Measurements from ENCODE around the gene SARM1. TPM values are rescaled to one million over a fixed set of nuclear protein-coding genes. Genes with fewer than 3 reads are reported as not detected.
A peak's percentile ranks its signal among the peaks of the same experiment; 100 is the strongest.

The SARM1 gene
- total RNA-seq, 1 donor from 2014 or later = 19.0 TPM

GRCh38 chr17:28370035-28370743 is 1.3 kb upstream of the SARM1 start, which contains the start of gene VTN:
Gene VTN, minus strand, starts transcription at chr17:28370307. Its CDS starts 104 bp downstream, at chr17:28370203.
- DNase-seq (ENCODE audit: low spot score in 2 of 2, unreplicated experiment in 2 of 2) = no peak
- H3K27ac Mint-ChIP-seq = peak within 1 kb of the TSS; percentile 77
- H3K4me3 Mint-ChIP-seq = peak within 1 kb of the TSS; percentile 77
- no peaks in the 10 kb centered on the region for H3K36me3 Mint-ChIP-seq
- H3K27me3 Mint-ChIP-seq (ENCODE audit: low read depth) = peaks cover 27% of the 10 kb centered on the region
- TF ChIP-seq, protein P1, sequence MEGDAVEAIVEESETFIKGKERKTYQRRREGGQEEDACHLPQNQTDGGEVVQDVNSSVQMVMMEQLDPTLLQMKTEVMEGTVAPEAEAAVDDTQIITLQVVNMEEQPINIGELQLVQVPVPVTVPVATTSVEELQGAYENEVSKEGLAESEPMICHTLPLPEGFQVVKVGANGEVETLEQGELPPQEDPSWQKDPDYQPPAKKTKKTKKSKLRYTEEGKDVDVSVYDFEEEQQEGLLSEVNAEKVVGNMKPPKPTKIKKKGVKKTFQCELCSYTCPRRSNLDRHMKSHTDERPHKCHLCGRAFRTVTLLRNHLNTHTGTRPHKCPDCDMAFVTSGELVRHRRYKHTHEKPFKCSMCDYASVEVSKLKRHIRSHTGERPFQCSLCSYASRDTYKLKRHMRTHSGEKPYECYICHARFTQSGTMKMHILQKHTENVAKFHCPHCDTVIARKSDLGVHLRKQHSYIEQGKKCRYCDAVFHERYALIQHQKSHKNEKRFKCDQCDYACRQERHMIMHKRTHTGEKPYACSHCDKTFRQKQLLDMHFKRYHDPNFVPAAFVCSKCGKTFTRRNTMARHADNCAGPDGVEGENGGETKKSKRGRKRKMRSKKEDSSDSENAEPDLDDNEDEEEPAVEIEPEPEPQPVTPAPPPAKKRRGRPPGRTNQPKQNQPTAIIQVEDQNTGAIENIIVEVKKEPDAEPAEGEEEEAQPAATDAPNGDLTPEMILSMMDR (IDR thresholded peaks at IDR 0.05; ENCODE audit: unreplicated experiment) = no peak
- H3K9me3 Mint-ChIP-seq = no peaks in the 10 kb centered on the region
- H3K4me1 Mint-ChIP-seq = peaks cover 13% of the 10 kb centered on the region

GRCh38 chr17:28370744-28371103 is 770 bp upstream of the SARM1 start:
- DNase-seq (ENCODE audit: low spot score in 2 of 2, unreplicated experiment in 2 of 2) = no peak
- peak overlapping the region; percentile 77 for H3K4me3 Mint-ChIP-seq
- peaks cover 13% of the 10 kb centered on the region for H3K4me1 Mint-ChIP-seq

GRCh38 chr17:28372203-28372944 is 880 bp downstream of the SARM1 start:
- H3K36me3 Mint-ChIP-seq = no peaks in the 10 kb centered on the region
- TF ChIP-seq, protein P1 (IDR thresholded peaks at IDR 0.05; ENCODE audit: unreplicated experiment) = no peak
- peaks cover 13% of the 10 kb centered on the region for H3K4me1 Mint-ChIP-seq
- no peak for DNase-seq (ENCODE audit: low spot score in 2 of 2, unreplicated experiment in 2 of 2)
- no peaks in the 10 kb centered on the region for H3K9me3 Mint-ChIP-seq
- peaks cover 30% of the 10 kb centered on the region for H3K27me3 Mint-ChIP-seq (ENCODE audit: low read depth)
- peak overlapping the region; percentile 57 for H3K4me3 Mint-ChIP-seq
- H3K27ac Mint-ChIP-seq = no peak overlapping the region

More at GRCh38 chr17:28370744-28371103, 770 bp upstream of the SARM1 start:
- Mint-ChIP-seq H3K36me3 (no peaks in the 10 kb centered on the region), H3K27me3 (ENCODE audit: low read depth) (peaks cover 27% of the 10 kb centered on the region), H3K9me3 (no peaks in the 10 kb centered on the region), H3K27ac (peak overlapping the region; percentile 77)
- TF ChIP-seq, protein P1 (IDR thresholded peaks at IDR 0.05; ENCODE audit: unreplicated experiment) = no peak

DNA sequence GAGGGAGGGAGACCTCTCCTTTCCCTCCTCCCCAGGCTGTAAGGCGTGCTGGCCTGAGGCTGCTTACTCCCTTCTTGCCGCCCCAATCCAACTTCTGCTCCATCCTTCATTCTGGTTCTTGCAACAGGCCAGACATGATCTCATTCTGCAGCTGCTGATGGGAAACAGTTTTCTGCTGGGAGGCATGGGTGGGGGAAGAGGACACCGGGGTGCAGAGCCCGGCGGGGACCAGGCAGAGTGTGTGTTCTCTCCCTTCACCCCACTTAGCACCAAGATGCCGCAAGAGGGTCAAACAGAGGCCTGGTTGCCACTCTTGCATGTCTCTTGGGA is 1.4 kb downstream of the SARM1 start:
- no peak for DNase-seq (ENCODE audit: low spot score in 2 of 2, unreplicated experiment in 2 of 2)
- Mint-ChIP-seq H3K27me3 (ENCODE audit: low read depth) (peaks cover 30% of the 10 kb centered on the region), H3K27ac (no peak overlapping the region)

DNA sequence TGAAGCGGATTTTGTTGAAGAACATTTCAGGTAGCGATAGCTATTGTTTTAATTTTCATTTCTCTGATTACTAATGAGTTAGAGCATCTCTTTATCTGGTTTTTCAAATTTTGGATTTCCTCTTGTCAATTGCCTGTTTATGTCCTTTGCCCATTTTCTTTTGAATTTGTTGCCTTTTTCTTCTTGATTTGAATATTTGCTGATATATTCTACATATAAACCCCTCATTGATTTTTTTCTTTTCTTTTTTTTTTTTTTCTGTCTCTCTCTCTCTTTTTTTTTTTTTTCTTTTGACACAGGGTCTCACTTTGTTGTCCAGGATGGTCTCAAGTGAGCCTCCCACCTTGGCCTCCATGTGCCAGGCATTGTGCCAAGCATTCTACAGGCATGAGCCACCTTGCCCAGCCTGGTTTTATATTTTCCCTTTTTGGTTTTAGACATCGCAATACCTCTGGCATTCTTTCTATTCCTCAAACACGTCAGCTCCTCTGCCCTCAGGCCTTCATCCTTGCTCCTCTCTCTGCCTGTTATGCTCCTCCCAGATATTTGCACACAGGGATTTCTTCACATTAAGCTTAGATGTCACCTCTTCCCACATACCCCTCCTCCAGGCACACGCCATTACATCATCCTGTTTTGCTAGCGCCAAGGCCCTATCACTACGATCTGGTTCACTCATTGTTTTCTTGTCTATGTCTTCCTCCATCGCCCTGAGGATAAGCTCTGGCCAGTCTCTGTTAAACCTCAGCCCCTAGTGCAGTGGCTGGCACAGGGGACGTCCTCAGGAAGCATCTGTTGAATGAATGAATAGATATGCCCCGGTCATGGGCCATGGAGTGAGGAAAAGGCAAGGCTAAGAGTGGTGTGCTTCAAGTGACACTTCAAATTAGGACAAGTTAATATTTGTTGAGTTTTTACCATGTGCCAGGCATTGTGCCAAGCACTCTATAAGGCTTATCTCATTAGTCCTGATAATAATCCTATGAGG is 8.6 kb downstream of the SARM1 start:
- Mint-ChIP-seq H3K27me3 (ENCODE audit: low read depth) (peaks cover 65% of the 10 kb centered on the region), H3K27ac (no peak overlapping the region), H3K4me3 (no peak overlapping the region), H3K36me3 (peaks cover 4% of the 10 kb centered on the region), H3K4me1 (peaks cover 9% of the 10 kb centered on the region), H3K9me3 (no peaks in the 10 kb centered on the region)
- TF ChIP-seq, protein P1 (IDR thresholded peaks at IDR 0.05; ENCODE audit: unreplicated experiment) = no peak
- DNase-seq (ENCODE audit: low spot score in 2 of 2, unreplicated experiment in 2 of 2) = no peak

More for the DNA sequence above, 1.4 kb downstream of the SARM1 start:
- Mint-ChIP-seq H3K4me3 (peak overlapping the region; percentile 57), H3K36me3 (no peaks in the 10 kb centered on the region), H3K4me1 (peaks cover 13% of the 10 kb centered on the region), H3K9me3 (no peaks in the 10 kb centered on the region)
- TF ChIP-seq, protein P1 (IDR thresholded peaks at IDR 0.05; ENCODE audit: unreplicated experiment) = no peak
